ENCODE results near the gene NAV1.

NAV1 gene

DNA sequence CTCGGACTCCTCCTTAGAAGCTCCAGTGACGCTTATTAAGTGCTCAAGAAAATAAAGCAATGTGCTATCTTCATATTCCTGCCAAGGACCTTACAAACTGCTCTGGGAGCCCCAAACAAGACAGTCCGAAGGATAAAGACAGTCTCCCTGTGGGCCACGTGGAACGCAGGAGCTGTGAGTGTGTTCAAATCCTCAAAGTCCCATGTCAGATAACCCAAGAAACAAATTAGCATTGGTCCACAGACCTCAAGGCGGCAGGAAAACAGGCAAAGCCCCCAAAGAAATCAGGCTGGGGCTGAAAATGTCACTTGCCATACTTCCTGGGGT, 3.0 kb upstream of the NAV1 start:
- Histone ChIP-seq H3K4me3 (replicated peaks; ENCODE audit: insufficient read depth, low read length) (no peak overlapping the region), H3K27me3 (ENCODE audit: insufficient read depth, poor library complexity, severe bottlenecking) (peaks cover 39% of the 10 kb centered on the region), H3K27ac (replicated peaks) (no peak overlapping the region)
- DNase-seq (ENCODE audit: low read depth in 1 of 2, low spot score in 1 of 2) = no peak
- no peak for TF ChIP-seq SPI1 (IDR thresholded peaks at IDR 0.05; ENCODE audit: borderline replicate concordance, low read depth)

DNA sequence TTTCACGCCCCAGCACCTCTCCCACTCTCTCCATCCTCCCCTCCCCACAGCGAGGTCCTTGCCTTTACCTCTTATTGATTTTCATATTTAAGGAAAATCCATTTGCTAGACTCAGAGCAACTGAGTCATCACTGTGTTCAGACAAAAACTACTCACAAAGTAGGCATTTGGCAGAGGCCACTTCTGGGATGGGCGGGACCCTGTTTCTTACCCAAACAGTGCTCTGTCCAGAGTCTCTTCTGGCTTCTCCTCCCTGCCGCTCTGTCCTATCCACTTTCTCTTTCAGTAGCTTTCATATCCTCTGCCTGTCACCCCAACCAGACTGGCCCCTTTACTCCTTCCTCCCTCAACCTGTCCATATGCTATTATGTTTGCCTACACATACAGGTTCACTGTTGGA, 2.4 kb upstream of the NAV1 start:
- DNase-seq (ENCODE audit: low read depth in 1 of 2, low spot score in 1 of 2) = no peak
- no peak overlapping the region for H3K4me3 ChIP-seq (replicated peaks; ENCODE audit: insufficient read depth, low read length)
- TF ChIP-seq, protein P1, sequence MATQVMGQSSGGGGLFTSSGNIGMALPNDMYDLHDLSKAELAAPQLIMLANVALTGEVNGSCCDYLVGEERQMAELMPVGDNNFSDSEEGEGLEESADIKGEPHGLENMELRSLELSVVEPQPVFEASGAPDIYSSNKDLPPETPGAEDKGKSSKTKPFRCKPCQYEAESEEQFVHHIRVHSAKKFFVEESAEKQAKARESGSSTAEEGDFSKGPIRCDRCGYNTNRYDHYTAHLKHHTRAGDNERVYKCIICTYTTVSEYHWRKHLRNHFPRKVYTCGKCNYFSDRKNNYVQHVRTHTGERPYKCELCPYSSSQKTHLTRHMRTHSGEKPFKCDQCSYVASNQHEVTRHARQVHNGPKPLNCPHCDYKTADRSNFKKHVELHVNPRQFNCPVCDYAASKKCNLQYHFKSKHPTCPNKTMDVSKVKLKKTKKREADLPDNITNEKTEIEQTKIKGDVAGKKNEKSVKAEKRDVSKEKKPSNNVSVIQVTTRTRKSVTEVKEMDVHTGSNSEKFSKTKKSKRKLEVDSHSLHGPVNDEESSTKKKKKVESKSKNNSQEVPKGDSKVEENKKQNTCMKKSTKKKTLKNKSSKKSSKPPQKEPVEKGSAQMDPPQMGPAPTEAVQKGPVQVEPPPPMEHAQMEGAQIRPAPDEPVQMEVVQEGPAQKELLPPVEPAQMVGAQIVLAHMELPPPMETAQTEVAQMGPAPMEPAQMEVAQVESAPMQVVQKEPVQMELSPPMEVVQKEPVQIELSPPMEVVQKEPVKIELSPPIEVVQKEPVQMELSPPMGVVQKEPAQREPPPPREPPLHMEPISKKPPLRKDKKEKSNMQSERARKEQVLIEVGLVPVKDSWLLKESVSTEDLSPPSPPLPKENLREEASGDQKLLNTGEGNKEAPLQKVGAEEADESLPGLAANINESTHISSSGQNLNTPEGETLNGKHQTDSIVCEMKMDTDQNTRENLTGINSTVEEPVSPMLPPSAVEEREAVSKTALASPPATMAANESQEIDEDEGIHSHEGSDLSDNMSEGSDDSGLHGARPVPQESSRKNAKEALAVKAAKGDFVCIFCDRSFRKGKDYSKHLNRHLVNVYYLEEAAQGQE (IDR thresholded peaks at IDR 0.05; ENCODE audit: insufficient replicate concordance, low read depth) = no peak
- TF ChIP-seq, protein P2, sequence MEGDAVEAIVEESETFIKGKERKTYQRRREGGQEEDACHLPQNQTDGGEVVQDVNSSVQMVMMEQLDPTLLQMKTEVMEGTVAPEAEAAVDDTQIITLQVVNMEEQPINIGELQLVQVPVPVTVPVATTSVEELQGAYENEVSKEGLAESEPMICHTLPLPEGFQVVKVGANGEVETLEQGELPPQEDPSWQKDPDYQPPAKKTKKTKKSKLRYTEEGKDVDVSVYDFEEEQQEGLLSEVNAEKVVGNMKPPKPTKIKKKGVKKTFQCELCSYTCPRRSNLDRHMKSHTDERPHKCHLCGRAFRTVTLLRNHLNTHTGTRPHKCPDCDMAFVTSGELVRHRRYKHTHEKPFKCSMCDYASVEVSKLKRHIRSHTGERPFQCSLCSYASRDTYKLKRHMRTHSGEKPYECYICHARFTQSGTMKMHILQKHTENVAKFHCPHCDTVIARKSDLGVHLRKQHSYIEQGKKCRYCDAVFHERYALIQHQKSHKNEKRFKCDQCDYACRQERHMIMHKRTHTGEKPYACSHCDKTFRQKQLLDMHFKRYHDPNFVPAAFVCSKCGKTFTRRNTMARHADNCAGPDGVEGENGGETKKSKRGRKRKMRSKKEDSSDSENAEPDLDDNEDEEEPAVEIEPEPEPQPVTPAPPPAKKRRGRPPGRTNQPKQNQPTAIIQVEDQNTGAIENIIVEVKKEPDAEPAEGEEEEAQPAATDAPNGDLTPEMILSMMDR (IDR thresholded peaks at IDR 0.05; ENCODE audit: insufficient read depth, low read length) = no peak
- TF ChIP-seq POLR2AphosphoS5 (IDR thresholded peaks at IDR 0.05; ENCODE audit: low read depth) = no peak
- TF ChIP-seq GABPA (IDR thresholded peaks at IDR 0.05; ENCODE audit: low read depth) = no peak
- TF ChIP-seq SPI1 (IDR thresholded peaks at IDR 0.05; ENCODE audit: borderline replicate concordance, low read depth) = no peak
- peaks cover 44% of the 10 kb centered on the region for H3K27me3 ChIP-seq (ENCODE audit: insufficient read depth, poor library complexity, severe bottlenecking)
- no peak overlapping the region for H3K27ac ChIP-seq (replicated peaks)

DNA sequence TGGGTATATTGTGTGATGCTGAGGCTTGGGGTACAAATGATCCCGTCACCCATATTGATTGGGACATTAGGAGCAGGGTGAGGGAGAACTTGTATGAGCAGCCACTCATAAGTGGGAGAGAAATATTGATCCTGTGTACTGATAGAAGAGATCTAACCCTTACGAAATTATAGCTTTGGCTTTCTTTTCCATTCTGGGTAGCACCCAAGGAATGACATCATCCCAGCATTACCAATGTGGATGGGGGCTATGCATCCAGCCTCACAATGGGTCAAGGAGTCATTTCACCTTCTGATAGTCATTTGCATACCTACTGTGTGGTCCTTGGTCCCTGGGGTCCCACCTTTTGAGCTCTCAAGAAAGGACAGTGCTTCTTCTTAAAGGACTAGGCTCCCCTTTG, 1.9 kb upstream of the NAV1 start:
- TF ChIP-seq SPI1 (IDR thresholded peaks at IDR 0.05; ENCODE audit: borderline replicate concordance, low read depth) (no peak), POLR2AphosphoS5 (IDR thresholded peaks at IDR 0.05; ENCODE audit: low read depth) (no peak), GABPA (IDR thresholded peaks at IDR 0.05; ENCODE audit: low read depth) (no peak)
- TF ChIP-seq, protein P1 (IDR thresholded peaks at IDR 0.05; ENCODE audit: insufficient replicate concordance, low read depth) = no peak
- TF ChIP-seq, protein P2 (IDR thresholded peaks at IDR 0.05; ENCODE audit: insufficient read depth, low read length) = no peak
- H3K27ac ChIP-seq (replicated peaks) = no peak overlapping the region
- DNase-seq (ENCODE audit: low read depth in 1 of 2, low spot score in 1 of 2) = no peak

DNA sequence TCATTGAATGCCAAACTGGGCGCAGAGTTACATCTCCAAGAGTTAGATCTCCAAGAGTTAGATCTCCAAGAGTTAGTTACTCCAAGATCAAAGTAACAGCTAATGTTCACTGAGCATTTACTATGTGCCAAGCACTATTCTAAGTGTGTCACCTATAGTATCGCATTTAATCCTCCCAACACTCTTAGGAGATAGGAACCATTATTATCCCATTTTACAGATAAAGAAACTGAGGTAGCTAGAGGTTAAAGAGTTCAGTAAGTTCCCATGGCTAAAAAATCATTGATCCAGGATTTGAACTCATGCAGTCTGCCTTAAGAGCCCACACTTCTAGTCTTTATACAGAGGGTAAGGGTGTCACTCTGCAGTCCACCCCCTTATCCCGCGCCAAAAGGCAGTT, 1.5 kb upstream of the NAV1 start:
- H3K4me3 ChIP-seq (replicated peaks; ENCODE audit: insufficient read depth, low read length) = no peak overlapping the region
- TF ChIP-seq, protein P1 (IDR thresholded peaks at IDR 0.05; ENCODE audit: insufficient replicate concordance, low read depth) = no peak
- TF ChIP-seq SPI1 (IDR thresholded peaks at IDR 0.05; ENCODE audit: borderline replicate concordance, low read depth) = no peak
- peaks cover 47% of the 10 kb centered on the region for H3K27me3 ChIP-seq (ENCODE audit: insufficient read depth, poor library complexity, severe bottlenecking)
- no peak for DNase-seq (ENCODE audit: low read depth in 1 of 2, low spot score in 1 of 2)
- no peak overlapping the region for H3K27ac ChIP-seq (replicated peaks)

More for the DNA sequence above, 1.9 kb upstream of the NAV1 start:
- Histone ChIP-seq H3K4me3 (replicated peaks; ENCODE audit: insufficient read depth, low read length) (no peak overlapping the region), H3K27me3 (ENCODE audit: insufficient read depth, poor library complexity, severe bottlenecking) (peaks cover 44% of the 10 kb centered on the region)

Data from HL-60 (cell line).